Lung (tissue), 12 donors: ENCODE data around the gene AFAP1L2. TPM values are rescaled to one million over a fixed set of nuclear protein-coding genes. Genes with fewer than 3 reads are reported as not detected.

Experiments used
- ATAC-seq: fragments of 200-7000 bp; cut with Tn5 transposase; one replicate; pipeline ENCODE4 v1.9.1; 2020; ENCODE audit warnings: moderate number of reproducible peaks; ENCODE audit not compliant: insufficient read depth, low FRiP score
- DNase-seq, 3 donors: peaks; one replicate each; pipeline ENCODE4 v3.0.0-alpha.2; 2013 to 2017
- H3K27ac ChIP-seq, 2 donors: one replicate each; pipeline ENCODE4 v1.5.1; 2013; ENCODE audit warnings: mild to moderate bottlenecking in 2 of 2, moderate library complexity in 2 of 2, control low read depth in 1 of 2, inconsistent platforms in 1 of 2, low read depth in 1 of 2, low read length in 1 of 2
- H3K27me3 ChIP-seq, 3 donors: one replicate each; pipeline ENCODE4 v1.5.1; 2013; ENCODE audit warnings: low read length in 2 of 3; ENCODE audit not compliant: control insufficient read depth in 3 of 3, insufficient read depth in 3 of 3
- H3K36me3 ChIP-seq, 4 donors: one replicate each; pipeline ENCODE4 v1.5.1; 2013; ENCODE audit warnings: low read length in 4 of 4, mild to moderate bottlenecking in 1 of 4, moderate library complexity in 1 of 4; ENCODE audit not compliant: control insufficient read depth in 4 of 4, insufficient read depth in 4 of 4
- H3K4me1 ChIP-seq, 5 donors: one replicate each; pipeline ENCODE4 v1.5.1; 2013; ENCODE audit warnings: low read length in 5 of 5, mild to moderate bottlenecking in 2 of 5, moderate library complexity in 1 of 5; ENCODE audit not compliant: control insufficient read depth in 5 of 5, insufficient read depth in 5 of 5
- H3K4me3 ChIP-seq: one replicate; pipeline ENCODE4 v1.5.1; 2013; ENCODE audit warnings: mild to moderate bottlenecking, control low read depth, moderate library complexity
- H3K9ac ChIP-seq, 2 donors: one replicate each; pipeline ENCODE4 v1.5.1; 2013; ENCODE audit warnings: low read length in 2 of 2, control low read depth in 1 of 2; ENCODE audit not compliant: insufficient read depth in 1 of 2
- H3K9me3 ChIP-seq, 4 donors: one replicate each; pipeline ENCODE4 v1.5.1; 2013; ENCODE audit warnings: low read length in 3 of 4, mild to moderate bottlenecking in 1 of 4, moderate library complexity in 1 of 4; ENCODE audit not compliant: control insufficient read depth in 4 of 4, insufficient read depth in 3 of 4
- CTCF ChIP-seq: IDR thresholded peaks from 2 replicates; pipeline ENCODE4 v1.5.1; 2012; ENCODE audit warnings: mild to moderate bottlenecking; ENCODE audit errors: control extremely low read depth, extremely low read depth
- WGBS, 2 donors: extraction: QIAGEN DNeasy Blood & Tissue Kit; methylation state at CpG; one replicate each; pipeline ENCODE4 v1.1.7; 2013; 5-methylcytosine and 5-hydroxymethylcytosine counted together
- polyA plus RNA-seq, 2 donors: library from polyadenylated mRNA; stranded (reverse); fragments of 200-250 nt; gene quantifications; one replicate each; pipeline ENCODE4 v1.2.1, GENCODE V29; 2013
- total RNA-seq, 2 donors: library from RNA; depleted of rRNA in 1 of 2; stranded (reverse); fragments of >200 nt in 1 of 2; gene quantifications; one replicate each; pipeline ENCODE4 v1.2.1, GENCODE V29; 2014 to 2021
- donor health status: control.
- donor health status: control.
- donor health status: Bipolar disorder and iron deficiency.
- donor health status: healthy.
- donor health status: DM: yes; HTN: yes; CAD: no.

AFAP1L2 gene
- total and polyA plus RNA-seq, 4 donors = 2.0 to 21.0 (median 5.8) TPM

- DNase-seq = no peak
- WGBS, 2 donors = 91 to 94% methylated on average over 6 of the region's 6 CpGs
- no peak overlapping the region for H3K9ac ChIP-seq
These were observed 120.6 kb downstream of the AFAP1L2 start for GRCh38 chr10:114283535-114284234.

GRCh38 chr10:114283091-114283490, 121.2 kb downstream of the AFAP1L2 start:
- Histone ChIP-seq H3K9me3 (no peaks in the 10 kb centered on the region), H3K4me1 (peaks cover 0 to 18% (median 0%) of the 10 kb centered on the region in 5 donors), H3K9ac (no peak overlapping the region), H3K36me3 (peaks cover 0 to 2% (median 0%) of the 10 kb centered on the region in 4 donors), H3K27ac (no peak overlapping the region), H3K27me3 (no peaks in the 10 kb centered on the region), H3K4me3 (no peak overlapping the region)
- TF ChIP-seq CTCF = no peak
- ATAC-seq = no peak
- no peak for DNase-seq
- 95 to 98% methylated on average over 10 of the region's 10 CpGs for WGBS, 2 donors

More at GRCh38 chr10:114283535-114284234, 120.6 kb downstream of the AFAP1L2 start:
- Histone ChIP-seq H3K27me3 (no peaks in the 10 kb centered on the region), H3K36me3 (peaks cover 0 to 2% (median 0%) of the 10 kb centered on the region in 4 donors), H3K9me3 (no peaks in the 10 kb centered on the region), H3K27ac (no peak overlapping the region), H3K4me1 (peaks cover 0 to 18% (median 0%) of the 10 kb centered on the region in 5 donors), H3K4me3 (no peak overlapping the region)
- TF ChIP-seq CTCF = no peak
- ATAC-seq = no peak

- Histone ChIP-seq H3K4me3 (no peak overlapping the region), H3K27ac (no peak overlapping the region), H3K4me1 (peaks cover 0 to 18% (median 0%) of the 10 kb centered on the region in 5 donors), H3K36me3 (peaks cover 0 to 2% (median 0%) of the 10 kb centered on the region in 4 donors), H3K9me3 (no peaks in the 10 kb centered on the region), H3K27me3 (no peaks in the 10 kb centered on the region), H3K9ac (no peak overlapping the region)
- no peak for ATAC-seq
- TF ChIP-seq CTCF = no peak
- 66 to 88% methylated on average over 2 of the region's 2 CpGs for WGBS, 2 donors
- DNase-seq = peak in 1 of 3 donors; percentile 20
These were observed 121.8 kb downstream of the AFAP1L2 start for GRCh38 chr10:114282526-114282925.
